Spinal cord (tissue), 10 donors: ENCODE data around the gene PYGB. TPM values are rescaled to one million over a fixed set of nuclear protein-coding genes. Genes with fewer than 3 reads are reported as not detected.

Experiments used
- DNase-seq, 6 donors: peaks; one replicate each; pipeline versions ENCODE4 v3.0.0 to v3.0.0-alpha.2; 2013 to 2015; ENCODE audit warnings: low spot score in 6 of 6, low read depth in 4 of 6
- H3K27ac ChIP-seq: one replicate; pipeline ENCODE4 v1.5.1; 2013; ENCODE audit warnings: low read depth, low read length, control low read depth
- H3K27me3 ChIP-seq: one replicate; pipeline ENCODE4 v1.6.1; 2013; ENCODE audit warnings: low read length; ENCODE audit not compliant: control insufficient read depth, insufficient read depth
- H3K36me3 ChIP-seq: one replicate; pipeline ENCODE4 v1.6.1; 2013; ENCODE audit warnings: low read length; ENCODE audit not compliant: control insufficient read depth, insufficient read depth
- H3K4me1 ChIP-seq: one replicate; pipeline ENCODE4 v1.6.1; 2013; ENCODE audit warnings: low read length; ENCODE audit not compliant: control insufficient read depth, insufficient read depth
- H3K4me3 ChIP-seq: one replicate; pipeline ENCODE4 v1.5.1; 2013; ENCODE audit warnings: low read depth, low read length, control low read depth
- H3K9me3 ChIP-seq: one replicate; pipeline ENCODE4 v1.6.1; 2013; ENCODE audit warnings: low read length; ENCODE audit not compliant: control insufficient read depth, insufficient read depth
- WGBS: methylation state at CpG from one replicate; pipeline ENCODE4 v1.1.5; 2013; ENCODE audit warnings: missing lambda C conversion rate; ENCODE audit not compliant: insufficient coverage; 5-methylcytosine and 5-hydroxymethylcytosine counted together
- polyA plus RNA-seq, 2 donors: library from polyadenylated mRNA; unstranded; fragments of 120-200 nt; gene quantifications; one replicate each; pipeline ENCODE4 v1.2.1, GENCODE V29; 2013; ENCODE audit not compliant: insufficient read length in 2 of 2
- total RNA-seq, 2 donors: library from RNA; depleted of rRNA in 1 of 2; stranded (reverse); fragments of 120-200 nt in 1 of 2; fragments of >200 nt in 1 of 2; gene quantifications; one replicate each; pipeline versions ENCODE4 v1.2.3 to v1.2.4, GENCODE V29; 2013 to 2014
- donor health status: healthy.

Gene PYGB
- total and polyA plus RNA-seq, 4 donors: 71.4 to 122 (median 97.3) TPM

DNA sequence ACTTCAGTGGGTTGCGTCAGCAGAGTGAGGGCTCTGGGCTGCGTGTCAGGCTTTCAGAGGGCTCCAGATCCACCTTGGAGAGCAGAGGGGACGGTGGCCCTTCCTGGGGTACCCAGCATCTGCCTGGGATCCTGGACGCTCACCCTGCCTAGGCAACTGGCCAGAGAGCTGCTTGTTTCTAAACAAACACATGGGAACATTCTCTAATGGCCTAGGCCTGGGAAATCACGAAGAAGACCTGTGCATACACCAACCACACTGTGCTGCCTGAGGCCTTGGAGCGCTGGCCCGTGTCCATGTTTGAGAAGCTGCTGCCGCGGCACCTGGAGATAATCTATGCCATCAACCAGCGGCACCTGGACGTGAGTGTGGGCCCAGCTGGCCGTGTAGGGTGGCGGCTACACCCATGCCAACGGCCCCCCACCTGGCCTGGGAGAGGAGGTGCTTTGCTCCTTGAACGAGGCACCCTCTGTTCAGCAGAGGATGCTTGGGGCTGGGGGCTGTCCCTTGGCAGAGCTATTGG is 32.2 kb downstream of the PYGB start:
- no peaks in the 10 kb centered on the region for H3K4me1 ChIP-seq
- WGBS: 87% methylated on average over 15 of the region's 15 CpGs
- no peak for DNase-seq
- no peaks in the 10 kb centered on the region for H3K27me3 ChIP-seq
- peaks cover 98% of the 10 kb centered on the region for H3K36me3 ChIP-seq
- no peaks in the 10 kb centered on the region for H3K9me3 ChIP-seq
- H3K27ac ChIP-seq: no peak overlapping the region
- no peak overlapping the region for H3K4me3 ChIP-seq

DNA sequence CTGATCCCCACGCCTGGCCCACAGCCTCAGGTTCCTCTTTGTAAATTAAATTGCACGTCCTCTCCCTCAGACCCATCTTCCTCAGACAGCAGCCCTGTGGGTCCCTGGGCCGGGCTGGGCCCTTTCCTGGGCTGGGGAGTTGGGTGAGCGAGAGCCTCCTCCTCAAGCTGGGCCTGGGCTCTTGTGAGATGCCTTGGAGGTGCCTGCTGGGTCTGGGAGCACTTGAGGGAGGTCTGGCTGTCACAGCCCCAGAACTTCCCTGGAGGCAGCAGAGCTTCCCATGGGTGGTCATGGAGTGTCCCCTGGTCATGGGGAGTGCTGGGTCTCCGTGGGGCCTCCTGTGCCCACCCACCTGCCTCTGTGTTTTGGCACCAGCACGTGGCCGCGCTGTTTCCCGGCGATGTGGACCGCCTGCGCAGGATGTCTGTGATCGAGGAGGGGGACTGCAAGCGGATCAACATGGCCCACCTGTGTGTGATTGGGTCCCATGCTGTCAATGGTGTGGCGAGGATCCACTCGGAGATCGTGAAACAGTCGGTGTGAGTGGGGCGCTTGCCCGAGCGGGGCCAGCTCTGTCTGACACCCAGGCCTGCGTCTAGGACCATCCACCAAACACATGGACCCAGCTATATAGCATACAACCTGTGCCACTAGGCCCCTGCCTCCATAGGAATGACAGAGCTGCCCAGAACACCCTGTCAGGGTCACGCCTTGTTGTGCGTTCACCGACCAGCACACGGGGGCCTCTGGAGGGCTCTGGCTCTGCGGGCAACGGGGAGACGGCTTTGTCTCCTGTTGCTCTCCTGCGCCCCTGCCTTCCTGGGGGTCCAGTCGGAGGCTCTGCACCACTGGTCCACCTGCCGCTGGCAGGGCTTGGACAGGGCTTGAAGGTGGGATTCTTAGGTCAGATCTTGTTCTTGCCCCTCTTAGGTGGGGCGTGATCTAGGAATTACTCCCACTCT is 33.0 kb downstream of the PYGB start:
- H3K36me3 ChIP-seq: peaks cover 97% of the 10 kb centered on the region
- no peaks in the 10 kb centered on the region for H3K27me3 ChIP-seq
- no peaks in the 10 kb centered on the region for H3K4me1 ChIP-seq
- no peak for DNase-seq
- no peaks in the 10 kb centered on the region for H3K9me3 ChIP-seq
- H3K27ac ChIP-seq: no peak overlapping the region
- H3K4me3 ChIP-seq: no peak overlapping the region
- 96% methylated on average over 32 of the region's 33 CpGs for WGBS

DNA sequence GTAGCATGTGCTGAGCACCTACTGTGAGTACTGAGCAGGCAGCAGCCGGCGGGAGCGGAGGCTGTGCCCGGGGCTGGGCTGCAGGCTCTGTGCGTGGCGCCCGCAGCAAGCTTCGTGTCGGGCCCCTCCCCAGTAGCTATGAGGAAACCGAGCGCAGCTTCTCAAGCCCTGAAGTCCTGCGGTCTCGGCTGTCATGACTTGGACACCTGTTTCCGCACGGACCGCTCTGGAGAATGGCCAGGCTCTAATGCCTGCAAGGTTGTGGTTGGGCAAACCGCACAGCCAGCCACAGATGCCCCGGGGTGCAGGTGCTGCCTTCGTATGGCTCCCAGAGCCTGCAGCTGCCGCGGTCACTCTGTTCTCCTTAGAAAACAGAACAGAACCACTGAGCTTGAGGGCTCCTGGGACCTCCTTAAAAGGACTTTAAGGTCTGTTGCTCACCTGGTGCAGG is 33.7 kb downstream of the PYGB start:
- Histone ChIP-seq H3K9me3 (no peaks in the 10 kb centered on the region), H3K27ac (no peak overlapping the region), H3K36me3 (peaks cover 96% of the 10 kb centered on the region), H3K4me3 (no peak overlapping the region), H3K4me1 (no peaks in the 10 kb centered on the region), H3K27me3 (no peaks in the 10 kb centered on the region)
- WGBS: 94% methylated on average over 21 of the region's 21 CpGs
- DNase-seq: no peak

DNA sequence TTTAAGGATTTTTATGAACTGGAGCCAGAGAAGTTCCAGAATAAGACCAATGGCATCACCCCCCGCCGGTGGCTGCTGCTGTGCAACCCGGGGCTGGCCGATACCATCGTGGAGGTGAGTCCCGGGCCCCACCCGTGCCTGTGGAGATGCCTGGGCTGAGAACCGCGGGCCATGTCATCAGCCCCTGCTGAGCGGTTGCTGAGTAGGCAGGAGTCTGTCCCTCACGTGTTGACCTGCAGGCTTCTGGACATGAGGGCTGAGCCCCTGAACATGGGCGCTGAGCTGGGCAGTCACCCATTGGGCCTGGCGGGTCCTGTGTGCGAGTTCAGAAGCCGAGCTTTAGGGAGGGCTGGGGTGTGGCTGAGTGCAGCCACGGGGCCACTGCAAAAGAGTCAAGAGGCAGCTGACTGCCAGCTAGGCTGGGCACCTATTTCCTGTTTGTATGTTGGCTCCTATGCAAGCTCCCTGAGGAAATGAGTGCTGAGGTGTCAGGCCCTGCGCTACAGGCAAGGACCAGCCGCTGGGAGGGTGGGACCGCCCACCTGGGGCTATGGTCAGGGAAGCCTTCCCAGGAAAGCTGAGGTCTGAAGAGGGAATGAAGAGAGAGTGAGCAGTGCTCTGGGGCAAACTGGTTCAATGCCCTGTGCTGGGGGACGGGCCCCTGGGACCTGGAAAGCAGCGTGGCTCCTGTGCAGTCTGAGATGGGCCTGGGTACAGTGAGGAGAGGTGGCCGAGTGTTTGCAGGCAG is 34.3 kb downstream of the PYGB start:
- Histone ChIP-seq H3K36me3 (peaks cover 96% of the 10 kb centered on the region), H3K4me1 (no peaks in the 10 kb centered on the region), H3K27me3 (no peaks in the 10 kb centered on the region), H3K4me3 (no peak overlapping the region), H3K27ac (no peak overlapping the region), H3K9me3 (no peaks in the 10 kb centered on the region)
- WGBS: 94% methylated on average over 22 of the region's 22 CpGs
- DNase-seq: no peak

DNA sequence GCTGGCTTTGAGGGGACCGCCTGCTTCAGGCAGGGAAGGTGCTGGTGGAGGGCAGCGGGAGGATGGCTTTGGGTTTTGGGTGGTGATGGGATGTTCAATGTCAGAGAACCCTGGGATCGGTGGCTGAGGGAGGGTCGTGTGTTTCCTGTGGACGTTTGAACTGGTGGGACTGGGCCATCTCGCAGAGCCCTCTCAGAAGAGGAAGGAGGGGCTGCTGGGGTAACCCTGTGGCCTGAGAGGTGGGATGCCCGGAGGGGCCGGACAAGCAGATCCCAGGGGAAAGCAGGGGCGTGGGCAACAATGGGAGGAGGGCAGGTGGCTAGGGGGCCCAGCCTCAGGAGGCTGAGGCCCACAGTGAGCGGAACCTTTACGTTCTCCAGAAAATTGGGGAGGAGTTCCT is 34.9 kb downstream of the PYGB start:
- 88% methylated on average over 11 of the region's 11 CpGs for WGBS
- no peak for DNase-seq

DNA sequence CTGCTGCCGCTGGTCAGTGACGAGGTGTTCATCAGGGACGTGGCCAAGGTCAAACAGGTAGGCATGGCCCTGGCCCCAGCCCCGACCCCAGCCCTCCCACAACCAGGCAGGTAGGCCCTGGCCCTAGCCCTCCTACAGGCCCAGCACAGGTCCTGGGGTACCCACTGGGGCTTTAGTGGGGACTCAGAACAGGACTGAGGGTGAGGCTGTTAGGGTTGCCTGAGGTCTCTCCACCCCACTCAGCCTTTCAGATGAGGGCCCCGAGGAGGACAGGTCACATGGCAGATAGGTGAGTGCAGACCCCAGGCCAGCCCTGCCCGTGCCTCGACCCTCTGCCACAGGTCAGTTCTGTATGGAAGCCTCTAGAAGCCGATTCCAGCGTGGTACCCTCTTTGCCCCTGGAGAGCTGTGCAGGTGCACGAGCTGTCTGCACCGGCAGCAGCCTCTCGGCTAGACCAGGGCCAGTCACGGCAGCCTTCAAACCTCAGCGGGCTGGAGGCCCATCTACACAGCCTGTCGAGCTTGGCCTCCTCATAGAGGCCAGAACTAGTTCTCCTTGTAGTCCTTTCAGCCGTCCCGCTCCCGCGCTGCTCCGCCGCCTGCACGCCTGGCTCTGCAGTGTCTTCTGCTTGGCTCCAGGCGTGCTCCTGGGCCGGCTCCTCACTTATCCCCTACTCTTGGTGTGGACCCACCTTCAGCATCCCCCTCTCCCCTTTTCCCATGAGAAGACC is 35.5 kb downstream of the PYGB start:
- Histone ChIP-seq H3K27ac (no peak overlapping the region), H3K27me3 (no peaks in the 10 kb centered on the region), H3K36me3 (peaks cover 96% of the 10 kb centered on the region), H3K9me3 (no peaks in the 10 kb centered on the region), H3K4me3 (no peak overlapping the region), H3K4me1 (no peaks in the 10 kb centered on the region)
- DNase-seq: no peak
- WGBS: 94% methylated on average over 24 of the region's 24 CpGs

More for the DNA sequence above, 34.9 kb downstream of the PYGB start:
- no peaks in the 10 kb centered on the region for H3K9me3 ChIP-seq
- H3K36me3 ChIP-seq: peaks cover 96% of the 10 kb centered on the region
- H3K4me1 ChIP-seq: no peaks in the 10 kb centered on the region
- H3K27me3 ChIP-seq: no peaks in the 10 kb centered on the region
- H3K27ac ChIP-seq: no peak overlapping the region
- H3K4me3 ChIP-seq: no peak overlapping the region

DNA sequence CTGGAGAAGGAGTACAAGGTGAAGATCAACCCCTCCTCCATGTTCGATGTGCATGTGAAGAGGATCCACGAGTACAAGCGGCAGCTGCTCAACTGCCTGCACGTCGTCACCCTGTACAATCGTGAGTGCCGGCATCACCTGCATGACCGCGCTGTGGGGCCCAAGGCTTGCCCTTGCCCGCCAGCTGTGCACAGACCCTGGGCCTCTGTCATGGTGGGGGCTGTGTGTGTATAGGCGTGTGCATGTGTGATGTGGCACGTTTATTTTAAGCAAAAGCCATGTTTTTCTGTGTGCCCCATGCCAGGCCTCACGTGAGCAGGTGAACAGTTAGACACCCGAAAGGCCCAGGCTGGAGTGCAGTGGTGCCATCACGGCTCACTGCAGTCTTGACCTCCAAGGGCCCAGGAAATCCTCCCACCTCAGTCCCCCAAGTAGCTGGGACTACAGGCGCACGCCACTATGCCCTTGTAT is 36.3 kb downstream of the PYGB start:
- no peak for DNase-seq
- WGBS: 96% methylated on average over 17 of the region's 17 CpGs
- H3K36me3 ChIP-seq: peaks cover 96% of the 10 kb centered on the region
- no peak overlapping the region for H3K4me3 ChIP-seq
- H3K9me3 ChIP-seq: no peaks in the 10 kb centered on the region
- H3K4me1 ChIP-seq: no peaks in the 10 kb centered on the region
- H3K27me3 ChIP-seq: no peaks in the 10 kb centered on the region
- H3K27ac ChIP-seq: no peak overlapping the region

DNA sequence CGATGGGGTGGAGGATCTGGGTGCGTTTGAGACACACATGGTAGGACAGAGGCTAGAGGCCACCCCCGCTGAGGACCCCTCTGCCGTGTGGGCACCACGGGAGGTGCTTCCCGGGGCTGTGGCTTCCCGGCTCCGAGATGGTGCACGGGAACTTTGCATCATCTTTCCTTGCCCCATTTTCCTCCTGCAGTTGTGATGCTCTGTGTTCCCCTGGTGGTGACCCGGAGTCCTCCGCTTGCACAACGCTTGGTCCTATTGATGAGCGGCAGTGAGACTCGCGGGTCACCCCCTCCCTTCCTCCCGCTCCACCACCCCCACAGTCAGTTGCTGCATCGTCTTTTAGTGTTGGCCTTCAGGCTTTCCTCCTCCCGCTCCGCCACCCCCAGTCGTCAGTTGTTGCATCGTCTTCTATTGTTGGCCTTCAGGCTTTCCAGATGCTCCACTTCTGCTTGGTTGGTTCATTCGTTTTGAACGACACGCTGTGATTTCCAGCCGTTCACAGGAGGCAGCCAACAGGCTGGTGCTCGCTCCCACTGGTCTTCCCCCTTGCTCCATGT is 37.3 kb downstream of the PYGB start:
- Histone ChIP-seq H3K36me3 (peaks cover 94% of the 10 kb centered on the region), H3K4me3 (no peak overlapping the region), H3K27me3 (no peaks in the 10 kb centered on the region), H3K4me1 (no peaks in the 10 kb centered on the region), H3K9me3 (no peaks in the 10 kb centered on the region), H3K27ac (no peak overlapping the region)
- WGBS: 65% methylated on average over 25 of the region's 26 CpGs
- DNase-seq: peak in 1 of 6 donors; percentile 43
